SK-N-SH treated with all-trans-retinoic acid at 6 μM for 48 hours (cell line): ENCODE results near the gene MTOR.

Source experiments
- ATAC-seq: fragments of 200-7000 bp; cut with Tn5 transposase; 3 replicates; pipeline ENCODE4 v1.9.1; 2020; ENCODE audit warnings: mild to moderate bottlenecking, moderate library complexity
- ARNTL ChIP-seq: fragments of 450-650 bp; formaldehyde crosslinking; IDR thresholded peaks from 2 replicates; pipeline ENCODE4 v1.5.0; 2020; ENCODE audit warnings: low read depth, mild to moderate bottlenecking, moderate library complexity, borderline replicate concordance
- CSDC2 ChIP-seq: fragments of 250-450 bp; sonication (Bioruptor Pico); IDR thresholded peaks from 2 replicates; pipeline ENCODE4 v1.5.0; 2020; ENCODE audit warnings: mild to moderate bottlenecking, moderate library complexity
- ESRRG ChIP-seq: fragments of 250-450 bp; sonication (Bioruptor Pico); IDR thresholded peaks from 2 replicates; pipeline ENCODE4 v1.6.1; 2021; ENCODE audit warnings: mild to moderate bottlenecking
- GLIS3 ChIP-seq: fragments of 250-450 bp; sonication (Bioruptor Pico); IDR thresholded peaks from 2 replicates; pipeline ENCODE4 v1.5.0; 2020; ENCODE audit warnings: mild to moderate bottlenecking, moderate library complexity
- ISL1 ChIP-seq: fragments of 250-450 bp; sonication (Bioruptor Pico); IDR thresholded peaks from 2 replicates; pipeline ENCODE4 v2.1.2; 2022; ENCODE audit warnings: mild to moderate bottlenecking, moderate library complexity
- OSR1 ChIP-seq: fragments of 250-450 bp; sonication (Bioruptor Pico); IDR thresholded peaks from 2 replicates; pipeline ENCODE4 v1.8.0; 2022; ENCODE audit warnings: moderate library complexity, mild to moderate bottlenecking, inconsistent platforms
- RARB ChIP-seq: fragments of 250-450 bp; sonication (Bioruptor Pico); IDR thresholded peaks from 2 replicates; pipeline ENCODE4 v1.8.0; 2021; ENCODE audit warnings: mild to moderate bottlenecking, moderate library complexity
- TCF4 ChIP-seq: fragments of 250-450 bp; sonication (Bioruptor Pico); IDR thresholded peaks from 2 replicates; pipeline ENCODE4 v1.8.0; 2021; ENCODE audit warnings: mild to moderate bottlenecking, moderate library complexity, borderline replicate concordance
- TOX ChIP-seq: fragments of 250-450 bp; sonication (Bioruptor Pico); IDR thresholded peaks from 2 replicates; pipeline ENCODE4 v1.8.0; 2021; ENCODE audit warnings: mild to moderate bottlenecking, moderate library complexity, borderline replicate concordance
- ZC3H10 ChIP-seq: fragments of 250-450 bp; sonication (Bioruptor Pico); IDR thresholded peaks from 2 replicates; pipeline ENCODE4 v1.5.1; 2021; ENCODE audit warnings: mild to moderate bottlenecking, moderate library complexity
- ZFP3 ChIP-seq: fragments of 250-450 bp; sonication (Bioruptor Pico); IDR thresholded peaks from 2 replicates; pipeline ENCODE4 v1.5.0; 2020; ENCODE audit warnings: mild to moderate bottlenecking, moderate library complexity
- ZFP30 ChIP-seq: fragments of 450-650 bp; formaldehyde crosslinking; IDR thresholded peaks from 2 replicates; pipeline ENCODE4 v1.5.0; 2022; ENCODE audit warnings: mild to moderate bottlenecking, moderate library complexity
- ZNF565 ChIP-seq: fragments of 450-650 bp; formaldehyde crosslinking; conservative IDR thresholded peaks from 2 replicates; pipeline ENCODE4 v1.5.0; 2020; ENCODE audit warnings: low read depth, mild to moderate bottlenecking, moderate library complexity
- ZNF70 ChIP-seq: fragments of 450-650 bp; formaldehyde crosslinking; IDR thresholded peaks from 2 replicates; pipeline ENCODE4 v1.5.0; 2020; ENCODE audit warnings: mild to moderate bottlenecking, moderate library complexity
- ZNF8 ChIP-seq: fragments of 450-650 bp; formaldehyde crosslinking; IDR thresholded peaks from 2 replicates; pipeline ENCODE4 v1.5.0; 2020; ENCODE audit warnings: mild to moderate bottlenecking, moderate library complexity
- TF ChIP-seq, protein P1 (sequence below): fragments of 250-450 bp; sonication (Bioruptor Pico); IDR thresholded peaks from 2 replicates; pipeline ENCODE4 v1.5.0; 2020; ENCODE audit warnings: mild to moderate bottlenecking, moderate library complexity
- TF ChIP-seq, protein P2 (sequence below): fragments of 250-450 bp; sonication (Bioruptor Pico); IDR thresholded peaks from 2 replicates; pipeline ENCODE4 v1.8.0; 2021; ENCODE audit warnings: low read depth, mild to moderate bottlenecking, moderate library complexity, borderline replicate concordance
- TF ChIP-seq, protein P3 (sequence below): fragments of 250-450 bp; sonication (Bioruptor Pico); IDR thresholded peaks from 2 replicates; pipeline ENCODE4 v1.8.0; 2020; ENCODE audit warnings: mild to moderate bottlenecking, moderate library complexity, borderline replicate concordance
- TF ChIP-seq, protein P4 (sequence below): fragments of 250-450 bp; sonication (Bioruptor Pico); IDR thresholded peaks from 2 replicates; pipeline ENCODE4 v1.5.1; 2021; ENCODE audit warnings: mild to moderate bottlenecking, moderate library complexity
- TF ChIP-seq, protein P5 (sequence below): fragments of 250-450 bp; sonication (Bioruptor Pico); IDR thresholded peaks from 2 replicates; pipeline ENCODE4 v1.5.1; 2020; ENCODE audit warnings: low read depth, mild to moderate bottlenecking, moderate library complexity

The MTOR gene

DNA sequence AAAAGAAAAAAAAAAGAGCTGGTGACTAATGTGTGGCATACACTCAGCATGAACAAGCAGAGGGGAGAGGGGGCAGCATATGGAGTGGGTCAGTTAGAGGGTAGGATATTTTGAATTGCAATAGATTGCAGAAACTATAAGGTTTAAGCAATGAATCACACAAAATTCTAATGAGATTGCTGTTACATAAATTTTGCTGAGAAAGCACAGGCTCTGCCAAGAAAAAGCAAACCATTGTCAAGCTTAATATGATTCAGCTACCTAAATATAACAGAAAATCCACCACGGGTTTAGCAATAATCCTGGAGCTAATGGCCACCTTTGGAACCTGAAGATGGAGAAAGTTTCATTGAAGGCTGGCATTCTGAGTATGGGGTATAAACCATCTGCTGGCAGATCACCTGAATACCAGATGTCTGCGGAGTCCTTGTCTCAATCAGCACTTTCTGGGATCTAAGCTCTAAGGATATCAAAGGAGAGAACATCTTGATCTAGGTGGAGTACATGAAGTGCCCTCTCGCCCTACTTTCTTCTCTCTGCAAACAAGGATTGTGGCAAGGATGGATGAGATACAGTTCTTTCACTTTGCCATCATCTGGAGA lies 103.5 kb downstream of the MTOR start:
- TF ChIP-seq ZNF8 (no peak), ZNF565 (no peak), ISL1 (CRISPR knock-in tag) (peak; percentile 83), ZFP3 (CRISPR knock-in tag) (no peak), CSDC2 (CRISPR knock-in tag) (no peak)
- TF ChIP-seq, protein P1, sequence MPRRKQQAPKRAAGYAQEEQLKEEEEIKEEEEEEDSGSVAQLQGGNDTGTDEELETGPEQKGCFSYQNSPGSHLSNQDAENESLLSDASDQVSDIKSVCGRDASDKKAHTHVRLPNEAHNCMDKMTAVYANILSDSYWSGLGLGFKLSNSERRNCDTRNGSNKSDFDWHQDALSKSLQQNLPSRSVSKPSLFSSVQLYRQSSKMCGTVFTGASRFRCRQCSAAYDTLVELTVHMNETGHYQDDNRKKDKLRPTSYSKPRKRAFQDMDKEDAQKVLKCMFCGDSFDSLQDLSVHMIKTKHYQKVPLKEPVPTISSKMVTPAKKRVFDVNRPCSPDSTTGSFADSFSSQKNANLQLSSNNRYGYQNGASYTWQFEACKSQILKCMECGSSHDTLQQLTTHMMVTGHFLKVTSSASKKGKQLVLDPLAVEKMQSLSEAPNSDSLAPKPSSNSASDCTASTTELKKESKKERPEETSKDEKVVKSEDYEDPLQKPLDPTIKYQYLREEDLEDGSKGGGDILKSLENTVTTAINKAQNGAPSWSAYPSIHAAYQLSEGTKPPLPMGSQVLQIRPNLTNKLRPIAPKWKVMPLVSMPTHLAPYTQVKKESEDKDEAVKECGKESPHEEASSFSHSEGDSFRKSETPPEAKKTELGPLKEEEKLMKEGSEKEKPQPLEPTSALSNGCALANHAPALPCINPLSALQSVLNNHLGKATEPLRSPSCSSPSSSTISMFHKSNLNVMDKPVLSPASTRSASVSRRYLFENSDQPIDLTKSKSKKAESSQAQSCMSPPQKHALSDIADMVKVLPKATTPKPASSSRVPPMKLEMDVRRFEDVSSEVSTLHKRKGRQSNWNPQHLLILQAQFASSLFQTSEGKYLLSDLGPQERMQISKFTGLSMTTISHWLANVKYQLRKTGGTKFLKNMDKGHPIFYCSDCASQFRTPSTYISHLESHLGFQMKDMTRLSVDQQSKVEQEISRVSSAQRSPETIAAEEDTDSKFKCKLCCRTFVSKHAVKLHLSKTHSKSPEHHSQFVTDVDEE: no peak
- ATAC-seq: peak; percentile 97

DNA sequence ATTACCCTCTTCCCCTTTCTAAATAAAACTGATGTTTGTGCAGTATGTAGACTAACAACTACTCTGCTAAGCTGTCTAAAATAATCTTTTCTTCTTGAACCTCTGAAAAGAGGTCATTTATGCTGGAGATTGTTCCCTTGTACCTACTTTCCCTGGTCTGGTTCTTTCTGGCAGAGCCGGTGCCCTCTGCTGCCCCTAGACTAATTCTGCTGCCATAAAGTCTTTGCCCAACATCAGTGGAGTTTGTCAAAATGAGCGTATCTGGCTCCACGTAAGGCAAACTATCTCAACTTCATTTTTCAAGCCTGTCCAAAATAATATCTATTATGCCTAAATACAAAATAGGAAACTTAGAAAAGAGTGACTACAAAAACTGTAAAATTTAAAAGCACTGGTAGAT lies 104.1 kb downstream of the MTOR start:
- ATAC-seq: peak; percentile 75
- TF ChIP-seq, protein P2, sequence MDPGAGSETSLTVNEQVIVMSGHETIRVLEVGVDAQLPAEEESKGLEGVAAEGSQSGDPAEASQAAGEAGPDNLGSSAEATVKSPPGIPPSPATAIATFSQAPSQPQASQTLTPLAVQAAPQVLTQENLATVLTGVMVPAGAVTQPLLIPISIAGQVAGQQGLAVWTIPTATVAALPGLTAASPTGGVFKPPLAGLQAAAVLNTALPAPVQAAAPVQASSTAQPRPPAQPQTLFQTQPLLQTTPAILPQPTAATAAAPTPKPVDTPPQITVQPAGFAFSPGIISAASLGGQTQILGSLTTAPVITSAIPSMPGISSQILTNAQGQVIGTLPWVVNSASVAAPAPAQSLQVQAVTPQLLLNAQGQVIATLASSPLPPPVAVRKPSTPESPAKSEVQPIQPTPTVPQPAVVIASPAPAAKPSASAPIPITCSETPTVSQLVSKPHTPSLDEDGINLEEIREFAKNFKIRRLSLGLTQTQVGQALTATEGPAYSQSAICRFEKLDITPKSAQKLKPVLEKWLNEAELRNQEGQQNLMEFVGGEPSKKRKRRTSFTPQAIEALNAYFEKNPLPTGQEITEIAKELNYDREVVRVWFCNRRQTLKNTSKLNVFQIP (CRISPR knock-in tag): no peak
- TF ChIP-seq TOX (CRISPR knock-in tag) (no peak), ARNTL (no peak), ISL1 (CRISPR knock-in tag) (no peak), ZNF8 (no peak), ZC3H10 (CRISPR knock-in tag) (no peak), ZNF565 (no peak), CSDC2 (CRISPR knock-in tag) (no peak), OSR1 (no peak), ESRRG (CRISPR knock-in tag) (no peak), ZNF70 (CRISPR knock-in tag) (no peak), ZFP30 (no peak)
- TF ChIP-seq, protein P3, sequence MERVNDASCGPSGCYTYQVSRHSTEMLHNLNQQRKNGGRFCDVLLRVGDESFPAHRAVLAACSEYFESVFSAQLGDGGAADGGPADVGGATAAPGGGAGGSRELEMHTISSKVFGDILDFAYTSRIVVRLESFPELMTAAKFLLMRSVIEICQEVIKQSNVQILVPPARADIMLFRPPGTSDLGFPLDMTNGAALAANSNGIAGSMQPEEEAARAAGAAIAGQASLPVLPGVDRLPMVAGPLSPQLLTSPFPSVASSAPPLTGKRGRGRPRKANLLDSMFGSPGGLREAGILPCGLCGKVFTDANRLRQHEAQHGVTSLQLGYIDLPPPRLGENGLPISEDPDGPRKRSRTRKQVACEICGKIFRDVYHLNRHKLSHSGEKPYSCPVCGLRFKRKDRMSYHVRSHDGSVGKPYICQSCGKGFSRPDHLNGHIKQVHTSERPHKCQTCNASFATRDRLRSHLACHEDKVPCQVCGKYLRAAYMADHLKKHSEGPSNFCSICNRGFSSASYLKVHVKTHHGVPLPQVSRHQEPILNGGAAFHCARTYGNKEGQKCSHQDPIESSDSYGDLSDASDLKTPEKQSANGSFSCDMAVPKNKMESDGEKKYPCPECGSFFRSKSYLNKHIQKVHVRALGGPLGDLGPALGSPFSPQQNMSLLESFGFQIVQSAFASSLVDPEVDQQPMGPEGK (CRISPR knock-in tag): no peak
- TF ChIP-seq, protein P4, sequence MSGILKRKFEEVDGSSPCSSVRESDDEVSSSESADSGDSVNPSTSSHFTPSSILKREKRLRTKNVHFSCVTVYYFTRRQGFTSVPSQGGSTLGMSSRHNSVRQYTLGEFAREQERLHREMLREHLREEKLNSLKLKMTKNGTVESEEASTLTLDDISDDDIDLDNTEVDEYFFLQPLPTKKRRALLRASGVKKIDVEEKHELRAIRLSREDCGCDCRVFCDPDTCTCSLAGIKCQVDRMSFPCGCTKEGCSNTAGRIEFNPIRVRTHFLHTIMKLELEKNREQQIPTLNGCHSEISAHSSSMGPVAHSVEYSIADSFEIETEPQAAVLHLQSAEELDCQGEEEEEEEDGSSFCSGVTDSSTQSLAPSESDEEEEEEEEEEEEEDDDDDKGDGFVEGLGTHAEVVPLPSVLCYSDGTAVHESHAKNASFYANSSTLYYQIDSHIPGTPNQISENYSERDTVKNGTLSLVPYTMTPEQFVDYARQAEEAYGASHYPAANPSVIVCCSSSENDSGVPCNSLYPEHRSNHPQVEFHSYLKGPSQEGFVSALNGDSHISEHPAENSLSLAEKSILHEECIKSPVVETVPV (CRISPR knock-in tag): no peak
- TF ChIP-seq, protein P5, sequence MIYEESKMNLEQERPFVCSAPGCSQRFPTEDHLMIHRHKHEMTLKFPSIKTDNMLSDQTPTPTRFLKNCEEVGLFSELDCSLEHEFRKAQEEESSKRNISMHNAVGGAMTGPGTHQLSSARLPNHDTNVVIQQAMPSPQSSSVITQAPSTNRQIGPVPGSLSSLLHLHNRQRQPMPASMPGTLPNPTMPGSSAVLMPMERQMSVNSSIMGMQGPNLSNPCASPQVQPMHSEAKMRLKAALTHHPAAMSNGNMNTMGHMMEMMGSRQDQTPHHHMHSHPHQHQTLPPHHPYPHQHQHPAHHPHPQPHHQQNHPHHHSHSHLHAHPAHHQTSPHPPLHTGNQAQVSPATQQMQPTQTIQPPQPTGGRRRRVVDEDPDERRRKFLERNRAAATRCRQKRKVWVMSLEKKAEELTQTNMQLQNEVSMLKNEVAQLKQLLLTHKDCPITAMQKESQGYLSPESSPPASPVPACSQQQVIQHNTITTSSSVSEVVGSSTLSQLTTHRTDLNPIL (CRISPR knock-in tag): no peak

DNA sequence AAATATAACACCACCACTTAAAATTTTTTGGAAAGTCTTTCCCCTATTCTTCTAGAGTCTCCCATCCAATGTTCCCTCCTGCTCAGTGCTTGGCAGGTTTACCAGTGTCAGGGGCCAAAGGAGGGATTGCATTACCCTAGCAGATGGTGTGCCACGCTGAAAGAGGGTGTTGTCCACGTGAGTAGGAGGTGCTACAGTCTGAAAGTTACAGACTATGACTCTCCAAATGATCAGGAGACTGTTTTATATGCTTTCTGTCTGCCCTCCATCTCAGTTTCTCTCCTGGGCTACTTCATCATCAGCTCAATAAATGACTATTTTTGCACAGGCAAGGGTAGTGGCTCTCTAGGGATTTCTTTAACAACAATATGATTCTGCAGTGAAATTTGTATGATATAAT lies 104.5 kb downstream of the MTOR start:
- ATAC-seq: peak; percentile 50
- TF ChIP-seq CSDC2 (CRISPR knock-in tag) (no peak), ZNF565 (no peak), TCF4 (CRISPR knock-in tag) (no peak), ISL1 (CRISPR knock-in tag) (no peak), GLIS3 (CRISPR knock-in tag) (no peak), ZNF8 (no peak), RARB (CRISPR knock-in tag) (no peak), ARNTL (no peak), TOX (CRISPR knock-in tag) (no peak)
- TF ChIP-seq, protein P1: no peak
- TF ChIP-seq, protein P3 (CRISPR knock-in tag): no peak
- TF ChIP-seq, protein P4 (CRISPR knock-in tag): no peak
